ENCODE measurements around the gene TNFAIP2. TPM values are rescaled to one million over a fixed set of nuclear protein-coding genes. Genes with fewer than 3 reads are reported as not detected.

The TNFAIP2 gene
- total and polyA plus RNA-seq, 4 donors: 8.9 to 32.0 (median 22.4) TPM

DNA sequence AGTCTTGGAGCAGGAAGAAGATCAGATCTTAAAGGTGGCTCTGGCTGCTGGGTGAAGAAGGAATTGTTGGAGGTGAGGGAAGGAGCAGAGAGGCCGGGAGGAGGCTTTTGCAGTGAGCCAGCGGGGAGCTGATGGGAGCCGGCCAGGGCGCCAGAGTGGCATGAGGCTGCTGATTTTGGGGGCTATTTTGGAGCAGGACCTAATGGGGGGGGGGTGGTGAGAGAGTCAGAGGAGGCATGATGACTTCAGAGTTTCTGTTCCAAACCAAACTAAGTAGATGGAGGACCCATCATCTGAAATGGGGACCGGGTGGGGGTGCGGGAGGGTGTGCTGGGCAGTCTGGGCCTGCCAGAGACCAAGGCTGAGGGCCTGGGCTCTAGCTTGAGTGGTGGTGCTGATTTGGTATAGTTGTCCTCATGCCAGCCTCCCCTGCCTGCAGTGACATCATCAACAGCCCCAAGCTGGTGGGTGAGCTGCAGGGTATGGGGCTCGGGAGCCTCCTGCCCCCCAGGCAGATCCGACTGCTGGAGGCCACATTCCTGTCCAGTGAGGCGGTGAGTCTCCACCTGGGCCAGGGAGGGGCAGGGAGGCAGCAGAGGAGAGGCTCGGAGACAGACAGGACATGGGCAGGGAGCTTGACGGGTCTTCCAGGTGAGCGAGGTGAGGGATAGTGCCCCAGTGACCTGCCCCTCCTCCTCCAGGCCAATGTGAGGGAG lies 6.2 kb downstream of the TNFAIP2 start:
- no peaks in the 10 kb centered on the region for H3K9me3 ChIP-seq (ENCODE audit: control insufficient read depth in 4 of 4, low read length in 3 of 4)
- H3K4me3 ChIP-seq (ENCODE audit: low read depth in 1 of 3, low read length in 3 of 3): no peak overlapping the region
- TF ChIP-seq GABPA (IDR thresholded peaks at IDR 0.05 in 1 of 2, conservative IDR thresholded peaks at IDR 0.05 in 1 of 2) (no peak), HNF4G (IDR thresholded peaks at IDR 0.05) (no peak), FOXA2 (IDR thresholded peaks at IDR 0.05) (no peak), YY1 (IDR thresholded peaks at IDR 0.05) (no peak), RAD21 (IDR thresholded peaks at IDR 0.05) (no peak), RXRA (IDR thresholded peaks at IDR 0.05) (no peak), EGR1 (IDR thresholded peaks at IDR 0.05; ENCODE audit: low read depth in 2 of 2) (no peak), NR2F2 (IDR thresholded peaks at IDR 0.05) (no peak), TAF1 (conservative IDR thresholded peaks at IDR 0.05) (no peak), SP1 (IDR thresholded peaks at IDR 0.05) (no peak), FOXA1 (IDR thresholded peaks at IDR 0.05) (no peak), JUND (IDR thresholded peaks at IDR 0.05) (no peak), HNF4A (conservative IDR thresholded peaks at IDR 0.05) (no peak)
- TF ChIP-seq, protein P1, sequence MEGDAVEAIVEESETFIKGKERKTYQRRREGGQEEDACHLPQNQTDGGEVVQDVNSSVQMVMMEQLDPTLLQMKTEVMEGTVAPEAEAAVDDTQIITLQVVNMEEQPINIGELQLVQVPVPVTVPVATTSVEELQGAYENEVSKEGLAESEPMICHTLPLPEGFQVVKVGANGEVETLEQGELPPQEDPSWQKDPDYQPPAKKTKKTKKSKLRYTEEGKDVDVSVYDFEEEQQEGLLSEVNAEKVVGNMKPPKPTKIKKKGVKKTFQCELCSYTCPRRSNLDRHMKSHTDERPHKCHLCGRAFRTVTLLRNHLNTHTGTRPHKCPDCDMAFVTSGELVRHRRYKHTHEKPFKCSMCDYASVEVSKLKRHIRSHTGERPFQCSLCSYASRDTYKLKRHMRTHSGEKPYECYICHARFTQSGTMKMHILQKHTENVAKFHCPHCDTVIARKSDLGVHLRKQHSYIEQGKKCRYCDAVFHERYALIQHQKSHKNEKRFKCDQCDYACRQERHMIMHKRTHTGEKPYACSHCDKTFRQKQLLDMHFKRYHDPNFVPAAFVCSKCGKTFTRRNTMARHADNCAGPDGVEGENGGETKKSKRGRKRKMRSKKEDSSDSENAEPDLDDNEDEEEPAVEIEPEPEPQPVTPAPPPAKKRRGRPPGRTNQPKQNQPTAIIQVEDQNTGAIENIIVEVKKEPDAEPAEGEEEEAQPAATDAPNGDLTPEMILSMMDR (IDR thresholded peaks at IDR 0.05; ENCODE audit: low read depth, low read length, missing input control): no peak
- TF ChIP-seq, protein P2, sequence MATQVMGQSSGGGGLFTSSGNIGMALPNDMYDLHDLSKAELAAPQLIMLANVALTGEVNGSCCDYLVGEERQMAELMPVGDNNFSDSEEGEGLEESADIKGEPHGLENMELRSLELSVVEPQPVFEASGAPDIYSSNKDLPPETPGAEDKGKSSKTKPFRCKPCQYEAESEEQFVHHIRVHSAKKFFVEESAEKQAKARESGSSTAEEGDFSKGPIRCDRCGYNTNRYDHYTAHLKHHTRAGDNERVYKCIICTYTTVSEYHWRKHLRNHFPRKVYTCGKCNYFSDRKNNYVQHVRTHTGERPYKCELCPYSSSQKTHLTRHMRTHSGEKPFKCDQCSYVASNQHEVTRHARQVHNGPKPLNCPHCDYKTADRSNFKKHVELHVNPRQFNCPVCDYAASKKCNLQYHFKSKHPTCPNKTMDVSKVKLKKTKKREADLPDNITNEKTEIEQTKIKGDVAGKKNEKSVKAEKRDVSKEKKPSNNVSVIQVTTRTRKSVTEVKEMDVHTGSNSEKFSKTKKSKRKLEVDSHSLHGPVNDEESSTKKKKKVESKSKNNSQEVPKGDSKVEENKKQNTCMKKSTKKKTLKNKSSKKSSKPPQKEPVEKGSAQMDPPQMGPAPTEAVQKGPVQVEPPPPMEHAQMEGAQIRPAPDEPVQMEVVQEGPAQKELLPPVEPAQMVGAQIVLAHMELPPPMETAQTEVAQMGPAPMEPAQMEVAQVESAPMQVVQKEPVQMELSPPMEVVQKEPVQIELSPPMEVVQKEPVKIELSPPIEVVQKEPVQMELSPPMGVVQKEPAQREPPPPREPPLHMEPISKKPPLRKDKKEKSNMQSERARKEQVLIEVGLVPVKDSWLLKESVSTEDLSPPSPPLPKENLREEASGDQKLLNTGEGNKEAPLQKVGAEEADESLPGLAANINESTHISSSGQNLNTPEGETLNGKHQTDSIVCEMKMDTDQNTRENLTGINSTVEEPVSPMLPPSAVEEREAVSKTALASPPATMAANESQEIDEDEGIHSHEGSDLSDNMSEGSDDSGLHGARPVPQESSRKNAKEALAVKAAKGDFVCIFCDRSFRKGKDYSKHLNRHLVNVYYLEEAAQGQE (IDR thresholded peaks at IDR 0.05): no peak
- TF ChIP-seq, protein P3, sequence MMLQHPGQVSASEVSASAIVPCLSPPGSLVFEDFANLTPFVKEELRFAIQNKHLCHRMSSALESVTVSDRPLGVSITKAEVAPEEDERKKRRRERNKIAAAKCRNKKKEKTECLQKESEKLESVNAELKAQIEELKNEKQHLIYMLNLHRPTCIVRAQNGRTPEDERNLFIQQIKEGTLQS (IDR thresholded peaks at IDR 0.05): no peak
- TF ChIP-seq, protein P4, sequence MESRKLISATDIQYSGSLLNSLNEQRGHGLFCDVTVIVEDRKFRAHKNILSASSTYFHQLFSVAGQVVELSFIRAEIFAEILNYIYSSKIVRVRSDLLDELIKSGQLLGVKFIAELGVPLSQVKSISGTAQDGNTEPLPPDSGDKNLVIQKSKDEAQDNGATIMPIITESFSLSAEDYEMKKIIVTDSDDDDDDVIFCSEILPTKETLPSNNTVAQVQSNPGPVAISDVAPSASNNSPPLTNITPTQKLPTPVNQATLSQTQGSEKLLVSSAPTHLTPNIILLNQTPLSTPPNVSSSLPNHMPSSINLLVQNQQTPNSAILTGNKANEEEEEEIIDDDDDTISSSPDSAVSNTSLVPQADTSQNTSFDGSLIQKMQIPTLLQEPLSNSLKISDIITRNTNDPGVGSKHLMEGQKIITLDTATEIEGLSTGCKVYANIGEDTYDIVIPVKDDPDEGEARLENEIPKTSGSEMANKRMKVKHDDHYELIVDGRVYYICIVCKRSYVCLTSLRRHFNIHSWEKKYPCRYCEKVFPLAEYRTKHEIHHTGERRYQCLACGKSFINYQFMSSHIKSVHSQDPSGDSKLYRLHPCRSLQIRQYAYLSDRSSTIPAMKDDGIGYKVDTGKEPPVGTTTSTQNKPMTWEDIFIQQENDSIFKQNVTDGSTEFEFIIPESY (IDR thresholded peaks at IDR 0.05): no peak
- TF ChIP-seq, protein P5, sequence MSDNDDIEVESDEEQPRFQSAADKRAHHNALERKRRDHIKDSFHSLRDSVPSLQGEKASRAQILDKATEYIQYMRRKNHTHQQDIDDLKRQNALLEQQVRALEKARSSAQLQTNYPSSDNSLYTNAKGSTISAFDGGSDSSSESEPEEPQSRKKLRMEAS (IDR thresholded peaks at IDR 0.05): no peak
- WGBS: 96% methylated on average over 12 of the region's 12 CpGs
- peaks cover 12 to 43% (median 27%) of the 10 kb centered on the region in 4 donors for H3K4me1 ChIP-seq (ENCODE audit: control insufficient read depth in 4 of 4, insufficient read depth in 4 of 4, low read length in 3 of 4)
- no peak overlapping the region for H3K27ac ChIP-seq (ENCODE audit: low read depth in 1 of 2, low read length in 2 of 2)
- no peak overlapping the region for H3K9ac ChIP-seq (ENCODE audit: low read depth in 1 of 2, low read length in 2 of 2)
- H3K27me3 ChIP-seq (ENCODE audit: control insufficient read depth in 4 of 4, insufficient read depth in 4 of 4, low read length in 3 of 4): no peaks in the 10 kb centered on the region
- peaks cover 2 to 9% (median 5%) of the 10 kb centered on the region in 4 donors for H3K36me3 ChIP-seq (ENCODE audit: control insufficient read depth in 4 of 4, insufficient read depth in 3 of 4, low read depth in 1 of 4, low read length in 3 of 4)
- DNase-seq (ENCODE audit: low spot score): no peak

Measured in liver (tissue), 9 donors.